Neural progenitor cell (in vitro differentiated cells): Measurements from ENCODE around the gene SSBP2. TPM values are rescaled to one million over a fixed set of nuclear protein-coding genes. Genes with fewer than 3 reads are reported as not detected.

Experiments used
- DNase-seq: peaks from one replicate; pipeline ENCODE4 v3.0.0-alpha.2; 2016; ENCODE audit warnings: low spot score
- H2AFZ ChIP-seq: fragments of 200-600 bp; sonication (generic); replicated peaks from 2 replicates; pipeline ENCODE4 v1.6.1; 2016; ENCODE audit warnings: antibody characterized with exemption
- H3F3A ChIP-seq: fragments of 200-600 bp; sonication (generic); 2 replicates; pipeline ENCODE4 v1.6.1; 2016; ENCODE audit warnings: antibody characterized with exemption, low read depth
- H3K27ac ChIP-seq: fragments of 200-600 bp; sonication (generic); 2 replicates; pipeline ENCODE4 v1.5.1; 2016; ENCODE audit warnings: mild to moderate bottlenecking
- H3K27me3 ChIP-seq: fragments of 200-600 bp; sonication (generic); 2 replicates; pipeline ENCODE4 v1.6.1; 2016; ENCODE audit warnings: mild to moderate bottlenecking, moderate library complexity
- H3K36me3 ChIP-seq: fragments of 200-600 bp; sonication (generic); 2 replicates; pipeline ENCODE4 v1.5.1; 2016
- H3K4me1 ChIP-seq: fragments of 200-600 bp; sonication (generic); 2 replicates; pipeline ENCODE4 v1.6.1; 2016; ENCODE audit warnings: mixed run types
- H3K4me2 ChIP-seq: fragments of 200-600 bp; sonication (generic); 2 replicates; pipeline ENCODE4 v1.6.1; 2016
- H3K4me3 ChIP-seq: fragments of 200-600 bp; sonication (generic); 2 replicates; pipeline ENCODE4 v1.5.1; 2016
- H3K79me2 ChIP-seq: fragments of 200-600 bp; sonication (generic); 2 replicates; pipeline ENCODE4 v1.6.1; 2016; ENCODE audit warnings: low read depth
- H3K9ac ChIP-seq: fragments of 200-600 bp; sonication (generic); 2 replicates; pipeline ENCODE4 v1.6.1; 2016
- H3K9me3 ChIP-seq: fragments of 200-600 bp; sonication (generic); 2 replicates; pipeline ENCODE4 v1.5.1; 2016; ENCODE audit warnings: low read depth
- H4K20me1 ChIP-seq: fragments of 200-600 bp; sonication (generic); 2 replicates; pipeline ENCODE4 v1.6.1; 2016; ENCODE audit warnings: low read depth
- H3K27ac Mint-ChIP-seq: 3 replicates; pipeline ENCODE4 v1.8.0; 2021; ENCODE audit warnings: mixed read lengths
- H3K27me3 Mint-ChIP-seq: 2 replicates; pipeline ENCODE4 v1.8.0; 2022; ENCODE audit warnings: low read depth, mild to moderate bottlenecking, inconsistent platforms, moderate library complexity, mixed read lengths; ENCODE audit not compliant: insufficient read depth
- H3K36me3 Mint-ChIP-seq: 3 replicates; pipeline ENCODE4 v1.8.0; 2021; ENCODE audit warnings: mixed read lengths
- H3K4me1 Mint-ChIP-seq: 3 replicates; pipeline ENCODE4 v1.8.0; 2021; ENCODE audit warnings: mixed read lengths
- H3K4me3 Mint-ChIP-seq: 3 replicates; pipeline ENCODE4 v1.8.0; 2021; ENCODE audit warnings: mild to moderate bottlenecking, moderate library complexity, mixed read lengths
- H3K9me3 Mint-ChIP-seq: 3 replicates; pipeline ENCODE4 v1.8.0; 2020; ENCODE audit warnings: mixed read lengths
- CTCF ChIP-seq: fragments of 200-600 bp; sonication (generic); IDR thresholded peaks from 2 replicates; pipeline ENCODE4 v1.5.1; 2017; ENCODE audit warnings: antibody characterized with exemption, mild to moderate bottlenecking
- EZH2 ChIP-seq: fragments of 200-600 bp; sonication (generic); IDR thresholded peaks from 2 replicates; pipeline ENCODE4 v1.6.1; 2017; ENCODE audit warnings: antibody characterized with exemption, mild to moderate bottlenecking, moderate library complexity
- EZH2phosphoT487 ChIP-seq: fragments of 200-600 bp; sonication (generic); IDR thresholded peaks from 2 replicates; pipeline ENCODE4 v1.6.1; 2017; ENCODE audit warnings: antibody characterized with exemption
- total RNA-seq: library from RNA; depleted of rRNA; stranded (reverse); fragments of >200 nt; gene quantifications from 2 replicates; pipeline ENCODE4 v1.2.3, GENCODE V29; 2015; ENCODE audit warnings: low replicate concordance

SSBP2 gene
- total RNA-seq, 1 donor from 2014 or later = 175 TPM

GRCh38 chr5:81773161-81773560 lies 22.3 kb upstream of the SSBP2 start:
- Histone ChIP-seq H3K4me3 (no peak overlapping the region), H3K36me3 (no peaks in the 10 kb centered on the region), H3K9ac (no peak overlapping the region), H3K9me3 (no peaks in the 10 kb centered on the region), H3K27ac (no peak overlapping the region), H4K20me1 (no peaks in the 10 kb centered on the region), H3K4me2 (no peak overlapping the region), H3K27me3 (no peaks in the 10 kb centered on the region), H3F3A (no peaks in the 10 kb centered on the region), H3K79me2 (no peaks in the 10 kb centered on the region), H3K4me1 (no peaks in the 10 kb centered on the region), H2AFZ (no peak overlapping the region)
- TF ChIP-seq EZH2 = no peak
- no peak for TF ChIP-seq EZH2phosphoT487
- TF ChIP-seq CTCF = no peak
- Mint-ChIP-seq H3K27me3 (peaks cover 4% of the 10 kb centered on the region), H3K27ac (no peak overlapping the region), H3K4me1 (peaks cover under 1% of the 10 kb centered on the region), H3K4me3 (no peak overlapping the region), H3K9me3 (peaks cover 8% of the 10 kb centered on the region), H3K36me3 (no peaks in the 10 kb centered on the region)
- DNase-seq = no peak

- no peak for TF ChIP-seq EZH2
- no peak for TF ChIP-seq CTCF
- TF ChIP-seq EZH2phosphoT487 = no peak
- Mint-ChIP-seq H3K4me1 (peaks cover 5% of the 10 kb centered on the region), H3K27me3 (peaks cover 4% of the 10 kb centered on the region), H3K36me3 (no peaks in the 10 kb centered on the region), H3K9me3 (peaks cover 8% of the 10 kb centered on the region), H3K27ac (no peak overlapping the region), H3K4me3 (no peak overlapping the region)
- Histone ChIP-seq H3K9ac (no peak overlapping the region), H3K36me3 (no peaks in the 10 kb centered on the region), H3K4me2 (no peak overlapping the region), H2AFZ (no peak overlapping the region), H3K79me2 (no peaks in the 10 kb centered on the region), H3K27ac (no peak overlapping the region), H3K4me3 (no peak overlapping the region), H3F3A (no peaks in the 10 kb centered on the region), H4K20me1 (no peaks in the 10 kb centered on the region), H3K9me3 (no peaks in the 10 kb centered on the region), H3K4me1 (peaks cover 4% of the 10 kb centered on the region), H3K27me3 (no peaks in the 10 kb centered on the region)
- DNase-seq = no peak
Observed at GRCh38 chr5:81772488-81772887, 21.6 kb upstream of the SSBP2 start.

- no peak overlapping the region for H3K9ac ChIP-seq
- H3K36me3 Mint-ChIP-seq = no peaks in the 10 kb centered on the region
- H3K27me3 Mint-ChIP-seq = peaks cover 4% of the 10 kb centered on the region
- H3K4me3 Mint-ChIP-seq = no peak overlapping the region
- H3K27ac Mint-ChIP-seq = no peak overlapping the region
- H3F3A ChIP-seq = no peaks in the 10 kb centered on the region
- no peak overlapping the region for H2AFZ ChIP-seq
- no peaks in the 10 kb centered on the region for H3K79me2 ChIP-seq
- H3K36me3 ChIP-seq = no peaks in the 10 kb centered on the region
- H4K20me1 ChIP-seq = no peaks in the 10 kb centered on the region
- no peak overlapping the region for H3K27ac ChIP-seq
- no peak for TF ChIP-seq EZH2
- no peaks in the 10 kb centered on the region for H3K9me3 ChIP-seq
- H3K27me3 ChIP-seq = no peaks in the 10 kb centered on the region
- no peak overlapping the region for H3K4me2 ChIP-seq
- no peak for DNase-seq
- H3K9me3 Mint-ChIP-seq = peaks cover 8% of the 10 kb centered on the region
- peaks cover 4% of the 10 kb centered on the region for H3K4me1 ChIP-seq
- peaks cover 7% of the 10 kb centered on the region for H3K4me1 Mint-ChIP-seq
- H3K4me3 ChIP-seq = no peak overlapping the region
Observed at GRCh38 chr5:81768935-81769452, 18.1 kb upstream of the SSBP2 start.

- Histone ChIP-seq H2AFZ (peak overlapping the region; percentile 92), H3K27me3 (no peaks in the 10 kb centered on the region), H3K4me2 (no peak overlapping the region), H3K36me3 (no peaks in the 10 kb centered on the region), H3K27ac (no peak overlapping the region), H3K4me1 (peaks cover 4% of the 10 kb centered on the region), H3K9me3 (no peaks in the 10 kb centered on the region), H3K9ac (no peak overlapping the region), H4K20me1 (no peaks in the 10 kb centered on the region), H3K4me3 (no peak overlapping the region), H3K79me2 (no peaks in the 10 kb centered on the region), H3F3A (no peaks in the 10 kb centered on the region)
- H3K4me3 Mint-ChIP-seq = no peak overlapping the region
- peaks cover 4% of the 10 kb centered on the region for H3K27me3 Mint-ChIP-seq
- H3K4me1 Mint-ChIP-seq = peaks cover 7% of the 10 kb centered on the region
- H3K27ac Mint-ChIP-seq = no peak overlapping the region
- H3K9me3 Mint-ChIP-seq = peaks cover 7% of the 10 kb centered on the region
- DNase-seq = no peak
- H3K36me3 Mint-ChIP-seq = no peaks in the 10 kb centered on the region
- no peak for TF ChIP-seq CTCF
- TF ChIP-seq EZH2 = no peak
- no peak for TF ChIP-seq EZH2phosphoT487
Observed at GRCh38 chr5:81767938-81768337, 17.0 kb upstream of the SSBP2 start.
